Amygdala (tissue), 56 donors: ENCODE data around the gene FYB1.
"Not testable (repeated sequence)": the region's sequence is repeated elsewhere in the genome, so short reads cannot be mapped to it uniquely, and the experiment has no call there.

ENCODE experiments used
- DNase-seq, 56 donors: peaks; one replicate each; lab custom pipeline; 2025; lab: John Stamatoyannopoulos, UW

FYB1 gene, protein sequence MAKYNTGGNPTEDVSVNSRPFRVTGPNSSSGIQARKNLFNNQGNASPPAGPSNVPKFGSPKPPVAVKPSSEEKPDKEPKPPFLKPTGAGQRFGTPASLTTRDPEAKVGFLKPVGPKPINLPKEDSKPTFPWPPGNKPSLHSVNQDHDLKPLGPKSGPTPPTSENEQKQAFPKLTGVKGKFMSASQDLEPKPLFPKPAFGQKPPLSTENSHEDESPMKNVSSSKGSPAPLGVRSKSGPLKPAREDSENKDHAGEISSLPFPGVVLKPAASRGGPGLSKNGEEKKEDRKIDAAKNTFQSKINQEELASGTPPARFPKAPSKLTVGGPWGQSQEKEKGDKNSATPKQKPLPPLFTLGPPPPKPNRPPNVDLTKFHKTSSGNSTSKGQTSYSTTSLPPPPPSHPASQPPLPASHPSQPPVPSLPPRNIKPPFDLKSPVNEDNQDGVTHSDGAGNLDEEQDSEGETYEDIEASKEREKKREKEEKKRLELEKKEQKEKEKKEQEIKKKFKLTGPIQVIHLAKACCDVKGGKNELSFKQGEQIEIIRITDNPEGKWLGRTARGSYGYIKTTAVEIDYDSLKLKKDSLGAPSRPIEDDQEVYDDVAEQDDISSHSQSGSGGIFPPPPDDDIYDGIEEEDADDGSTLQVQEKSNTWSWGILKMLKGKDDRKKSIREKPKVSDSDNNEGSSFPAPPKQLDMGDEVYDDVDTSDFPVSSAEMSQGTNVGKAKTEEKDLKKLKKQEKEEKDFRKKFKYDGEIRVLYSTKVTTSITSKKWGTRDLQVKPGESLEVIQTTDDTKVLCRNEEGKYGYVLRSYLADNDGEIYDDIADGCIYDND

DNA sequence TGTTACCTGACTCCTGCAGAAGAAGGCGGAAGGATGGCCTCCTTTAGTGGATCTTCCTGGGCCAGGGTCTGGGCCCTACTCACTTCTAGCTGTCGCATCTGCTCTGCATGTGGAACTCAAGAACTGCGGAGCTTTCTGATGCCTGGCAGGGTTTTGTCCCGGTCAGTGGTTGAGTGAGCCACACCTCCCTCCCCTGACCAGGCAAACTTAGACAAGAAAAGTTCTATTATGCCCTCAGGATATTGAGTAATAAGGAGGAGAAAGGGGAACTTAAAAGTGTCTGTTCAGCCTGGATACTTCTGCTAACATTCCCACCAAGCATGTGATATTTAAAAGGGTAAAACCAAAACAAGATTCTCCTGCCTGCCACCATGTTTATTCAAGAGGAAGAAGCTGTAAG is at the start of gene FYB1:
FYB1 (minus strand) TSS at position 127 of the 400 bp plus-strand sequence. CDS start 16,603 bp downstream, outside the sequence.
- DNase-seq, result peak in 17 of 56 donors; percentile 5 to 51 (median 15)

- DNase-seq, result no peak
These were observed 47.8 kb upstream of the FYB1 start for GRCh38 chr5:39267186-39267585.

DNA sequence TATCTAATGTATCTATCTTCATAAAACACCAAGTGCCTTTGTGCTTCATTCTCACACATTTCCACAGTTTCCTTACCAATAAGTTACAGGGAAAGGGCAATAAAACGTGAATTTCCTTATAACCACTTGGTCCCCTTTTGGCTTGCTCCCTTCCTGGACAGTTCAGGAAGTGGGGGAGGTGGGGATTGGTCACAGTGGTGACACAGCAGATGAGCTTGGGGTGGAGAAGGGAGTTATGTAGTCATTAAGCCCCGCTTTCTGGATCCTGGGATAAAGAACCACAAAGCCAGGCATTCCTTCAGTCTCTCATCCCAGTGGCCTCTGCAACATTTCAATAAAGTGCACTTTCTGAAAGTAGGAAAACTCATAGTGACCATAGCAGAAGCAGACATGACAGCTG is 47.1 kb upstream of the FYB1 start:
- no peak for DNase-seq

DNA sequence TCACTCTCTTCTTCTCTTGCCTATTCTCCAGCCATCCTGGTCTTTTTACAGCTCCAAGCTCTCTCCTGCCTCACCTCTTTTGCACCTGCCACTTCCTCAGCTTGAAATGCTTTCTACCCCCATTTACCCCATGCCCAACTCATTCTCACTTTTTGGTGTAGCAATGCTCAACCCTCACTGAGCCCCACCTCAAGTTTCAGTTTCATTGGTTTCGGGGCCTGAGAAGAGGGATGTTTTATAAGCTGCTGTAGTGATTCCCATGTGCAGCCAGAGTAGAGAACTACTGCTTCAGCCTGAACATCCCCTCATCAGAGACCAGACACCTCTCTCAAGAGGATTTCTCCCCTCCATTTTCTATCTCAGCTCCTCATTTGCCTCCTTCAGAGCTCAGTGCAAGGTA is 45.2 kb upstream of the FYB1 start:
- DNase-seq, result no peak

GRCh38 chr5:39262981-39263380 is 43.6 kb upstream of the FYB1 start:
- no peak for DNase-seq

- no peak for DNase-seq
These were observed 40.7 kb upstream of the FYB1 start for GRCh38 chr5:39260095-39260494.

GRCh38 chr5:39257554-39257953 is 38.2 kb upstream of the FYB1 start:
- DNase-seq, result no peak

DNA sequence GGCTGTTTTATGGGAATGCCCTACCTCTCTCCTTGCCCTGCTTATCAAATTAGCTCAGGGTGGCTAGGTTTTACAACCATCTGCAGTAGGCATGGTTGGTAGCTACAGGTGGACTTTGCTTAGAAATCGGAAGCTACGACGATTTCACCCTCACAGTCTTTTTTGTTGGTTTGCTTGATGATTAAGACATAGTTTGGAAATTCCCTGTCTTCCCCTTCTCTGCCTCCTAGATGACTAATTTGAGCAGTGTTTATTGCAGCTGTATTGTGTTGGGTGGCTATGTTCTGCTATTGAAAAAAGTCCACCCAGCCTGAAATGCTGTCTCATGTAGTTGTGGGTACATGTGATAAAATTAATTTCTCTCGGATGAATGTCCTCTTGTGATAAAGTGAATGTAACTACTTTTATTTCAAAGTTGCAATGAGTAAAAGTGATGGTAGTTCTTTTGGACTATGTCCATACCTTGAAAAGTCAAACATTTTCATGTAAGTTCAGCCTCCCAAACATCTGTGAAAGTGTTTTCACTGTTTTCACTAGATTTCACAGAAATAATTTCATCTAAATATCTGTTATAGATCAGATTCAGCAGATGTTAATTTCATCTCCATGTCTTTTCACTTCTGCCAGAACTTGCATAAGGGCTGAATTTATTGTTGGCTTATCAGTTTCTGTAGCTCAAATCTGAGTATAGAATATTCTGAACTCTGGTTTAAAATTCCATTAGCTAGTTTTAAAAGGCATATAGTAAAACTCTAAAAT is 37.3 kb upstream of the FYB1 start:
- DNase-seq, result no peak

DNA sequence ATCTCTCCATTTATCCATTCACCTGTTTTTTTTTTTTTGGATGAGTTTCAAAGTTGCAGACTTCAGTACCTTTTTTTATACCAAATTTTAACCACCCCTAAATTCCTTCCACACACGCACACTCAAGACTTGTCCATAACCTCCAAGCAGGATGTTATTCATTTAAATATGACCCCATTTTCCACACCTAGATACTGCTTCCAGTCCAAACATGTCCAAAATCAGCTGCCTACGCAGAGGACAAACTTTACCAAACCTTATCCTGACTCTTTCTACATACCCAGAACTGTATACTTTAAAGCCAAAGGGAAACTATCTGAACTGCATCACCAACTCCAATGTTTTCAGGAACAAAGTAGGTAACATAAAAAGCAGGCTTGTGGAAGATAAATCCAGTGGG is 36.0 kb upstream of the FYB1 start:
- DNase-seq, result no peak

DNA sequence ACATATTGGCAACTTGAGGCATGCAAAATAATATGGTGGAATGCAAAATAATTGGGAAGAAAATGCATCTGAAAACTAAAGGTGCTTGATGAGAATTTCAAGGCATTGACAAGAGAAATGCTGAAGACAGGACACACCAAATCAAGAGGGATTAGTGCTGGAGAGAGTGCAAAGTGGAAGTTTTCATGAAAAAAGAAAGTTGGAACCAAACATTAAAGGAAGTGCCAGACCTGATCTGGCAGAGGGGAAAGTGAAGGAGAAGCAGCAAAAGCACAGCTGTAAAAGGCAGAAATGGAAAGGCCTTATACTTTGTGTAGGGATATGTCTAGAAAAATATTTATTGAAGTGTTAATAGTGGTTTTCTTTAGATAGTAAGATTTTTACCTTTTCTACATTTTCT is 35.3 kb upstream of the FYB1 start:
- DNase-seq, result no peak

DNA sequence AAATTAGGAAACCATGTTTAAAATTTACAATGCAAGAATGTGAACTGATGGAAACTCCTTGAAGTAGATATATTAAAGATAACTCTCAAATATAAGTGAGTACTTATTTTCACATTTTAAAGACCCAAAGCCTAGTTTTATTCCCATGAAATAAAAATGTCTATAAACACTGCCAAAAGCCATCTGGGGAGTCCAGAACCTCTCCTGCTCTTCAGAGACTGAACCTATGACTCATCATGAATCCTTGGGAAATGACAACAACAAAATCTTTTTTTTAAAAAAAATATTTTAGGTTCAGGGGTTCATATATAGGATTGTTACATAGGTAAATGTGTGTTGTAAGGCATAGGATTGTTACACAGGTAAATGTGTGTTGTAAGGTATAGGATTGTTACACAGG is 33.8 kb upstream of the FYB1 start:
- no peak for DNase-seq

DNA sequence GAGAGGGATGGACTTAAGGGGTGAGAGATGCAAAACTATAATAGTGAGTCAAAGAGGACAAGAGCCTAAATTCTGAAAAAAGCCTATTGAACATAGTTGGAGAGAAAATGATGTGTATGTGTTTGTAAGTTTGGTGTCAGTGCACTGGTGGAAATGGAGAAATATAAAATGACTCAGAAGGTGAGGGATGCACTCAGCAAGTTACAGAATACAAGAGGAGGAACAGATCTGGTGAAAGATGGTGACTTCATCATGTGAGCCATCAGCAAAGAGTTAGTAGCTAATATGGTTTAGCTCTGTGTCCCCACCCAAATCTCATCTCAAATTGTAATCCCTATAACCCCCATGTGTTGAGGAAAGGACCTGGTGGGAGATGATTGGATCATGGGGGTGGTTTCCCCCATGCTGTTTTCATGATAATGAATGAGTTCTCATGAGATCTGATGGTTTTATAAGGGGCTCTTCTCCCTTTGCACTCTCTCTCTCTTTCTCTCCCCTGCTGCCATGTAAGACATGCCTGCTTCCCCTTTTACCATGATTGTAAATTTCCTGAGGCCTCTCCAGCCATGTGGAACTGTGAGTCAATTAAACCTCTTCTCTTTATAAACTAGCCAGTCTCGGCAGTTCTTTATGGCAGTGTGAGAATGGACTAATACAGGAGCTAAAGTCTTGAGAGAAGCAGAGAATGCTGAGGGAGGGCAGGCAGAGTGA is 30.4 kb upstream of the FYB1 start:
- no peak for DNase-seq

- no peak for DNase-seq
These were observed 29.7 kb upstream of the FYB1 start for GRCh38 chr5:39249069-39249468.

DNA sequence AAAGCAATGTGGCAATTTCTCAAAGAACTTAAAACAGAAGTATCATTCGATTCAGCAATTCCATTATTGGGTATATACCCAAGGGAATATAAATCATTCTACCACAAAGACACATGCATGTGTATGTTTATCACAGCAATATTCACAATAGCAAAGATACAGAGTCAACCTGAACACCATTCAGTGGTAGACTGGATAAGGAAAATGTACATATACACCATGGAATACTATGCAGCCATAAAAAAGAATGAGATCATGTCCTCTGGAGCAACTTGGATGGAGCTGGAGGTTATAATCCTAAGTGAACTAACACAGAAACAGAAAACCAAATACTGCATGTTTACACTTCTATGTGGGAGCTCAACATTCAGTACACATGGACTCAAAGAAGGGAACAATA is 21.4 kb upstream of the FYB1 start:
- DNase-seq, result no peak

- DNase-seq, result no peak
These were observed 19.2 kb upstream of the FYB1 start for GRCh38 chr5:39238366-39239105.

DNA sequence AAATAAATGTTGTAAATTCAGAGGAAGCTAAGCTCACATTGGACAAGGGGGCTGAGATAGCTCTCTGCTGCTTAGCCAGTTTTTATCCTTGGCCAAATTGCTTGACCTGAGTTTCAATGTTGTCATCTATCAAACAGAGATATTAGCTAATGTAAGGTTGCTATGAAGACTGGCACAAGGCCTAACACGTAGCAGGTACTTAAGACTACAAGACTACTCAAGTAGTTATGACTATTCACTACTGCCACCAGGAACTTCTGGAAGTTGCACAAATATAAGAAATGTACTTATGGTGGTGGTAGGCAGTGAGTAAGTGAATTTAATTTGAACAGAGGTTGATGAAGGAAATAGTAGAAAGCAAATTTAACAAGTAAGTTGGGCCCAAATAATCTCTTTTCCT is 17.4 kb upstream of the FYB1 start:
- no peak for DNase-seq

- no peak for DNase-seq
These were observed 16.3 kb upstream of the FYB1 start for GRCh38 chr5:39235648-39236047.

DNA sequence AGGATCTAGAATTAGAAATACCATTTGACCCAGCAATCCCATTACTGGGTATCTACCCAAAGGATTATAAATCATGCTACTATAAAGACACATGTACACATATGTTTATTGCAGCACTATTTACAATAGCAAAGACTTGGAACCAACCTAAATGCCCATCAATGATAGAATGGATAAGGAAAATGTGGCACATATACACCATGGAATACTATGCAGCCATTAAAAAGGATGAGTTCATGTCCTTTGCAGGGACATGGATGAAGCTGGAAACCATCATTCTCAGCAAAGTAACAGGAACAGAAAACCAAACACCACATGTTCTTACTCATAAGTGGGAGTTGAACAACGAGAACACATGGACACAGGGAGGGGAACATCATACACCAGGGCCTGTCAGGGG is 15.1 kb upstream of the FYB1 start:
- DNase-seq, result not testable (repeated sequence)

DNA sequence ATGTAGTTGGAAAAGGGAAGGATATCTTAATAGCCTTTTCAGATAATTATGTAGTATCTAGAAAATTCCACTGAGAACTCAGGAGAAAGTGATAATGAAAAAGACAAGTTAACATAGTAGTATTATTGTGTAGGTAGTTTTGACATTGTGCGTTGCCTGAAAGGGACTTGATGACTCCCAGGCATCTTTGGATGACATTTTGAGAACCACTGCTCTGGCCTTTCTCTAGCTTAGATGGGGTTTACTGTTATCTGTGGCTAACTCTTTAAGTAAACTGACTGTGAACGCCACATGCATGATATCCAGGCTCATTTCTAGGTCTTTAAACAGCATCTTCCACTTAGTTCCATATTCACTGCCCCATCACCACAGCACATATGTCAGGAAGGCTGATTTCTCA is 14.4 kb upstream of the FYB1 start:
- no peak for DNase-seq
